ENCODE data around the gene NPAS3. TPM values are rescaled to one million over a fixed set of nuclear protein-coding genes. Genes with fewer than 3 reads are reported as not detected.
"Not testable (repeated sequence)": the region's sequence is repeated elsewhere in the genome, so short reads cannot be mapped to it uniquely, and the experiment has no call there.

Gene NPAS3
- total RNA-seq, 2 experiments from 2014 or later, result not detected

DNA sequence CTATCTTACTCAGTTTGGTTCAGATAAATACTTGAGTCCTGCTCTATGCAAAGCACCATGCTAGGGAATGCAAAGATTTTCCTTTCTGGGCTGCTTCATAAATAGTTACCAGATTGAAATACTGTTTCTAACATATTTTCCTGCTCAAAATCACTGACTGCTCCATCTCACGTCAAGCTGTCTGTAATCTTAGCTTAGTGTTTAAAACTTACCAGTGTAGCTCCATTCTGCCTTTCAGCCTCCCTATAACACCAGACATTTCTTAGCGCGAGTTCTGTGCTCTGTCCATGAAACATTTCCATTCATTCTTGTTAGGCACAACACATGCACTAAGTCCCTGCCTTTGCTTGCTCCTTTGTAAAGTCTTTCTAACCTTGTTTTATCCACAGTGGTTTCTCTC, 129.4 kb downstream of the NPAS3 start:
- ChIA-PET CTCF (no interaction called here), POLR2A (no interaction called here)
- H3K27me3 Mint-ChIP-seq (ENCODE audit: low read depth), result no peaks in the 10 kb centered on the region
- H3K36me3 Mint-ChIP-seq (ENCODE audit: low read depth), result no peaks in the 10 kb centered on the region
- no peak overlapping the region for H3K4me3 Mint-ChIP-seq
- ATAC-seq (no peak), DNase-seq (no peak)
- H3K27ac Mint-ChIP-seq, result no peak overlapping the region
- no peaks in the 10 kb centered on the region for H3K4me1 Mint-ChIP-seq (ENCODE audit: low read depth)
- no peaks in the 10 kb centered on the region for H3K9me3 Mint-ChIP-seq (ENCODE audit: insufficient read depth)

DNA sequence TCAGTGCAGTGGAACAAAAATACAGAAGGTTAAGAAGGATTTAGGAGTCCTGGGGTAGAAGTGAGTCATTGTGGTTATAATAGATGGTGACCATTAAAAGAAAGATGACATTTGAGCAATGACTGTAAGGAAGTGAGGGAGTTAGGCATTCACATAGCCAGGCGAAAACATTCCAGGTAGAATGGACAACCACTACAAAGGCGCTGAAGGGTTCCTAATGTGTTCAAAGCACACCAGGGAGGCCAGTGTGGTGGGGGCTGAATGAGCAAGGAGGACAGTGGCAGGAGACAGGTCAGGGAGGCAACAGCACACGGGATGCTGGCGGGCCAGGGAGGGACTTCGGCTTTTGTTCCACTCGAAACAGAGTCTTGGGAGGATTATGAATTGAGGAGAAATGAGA, 129.9 kb downstream of the NPAS3 start:
- ChIA-PET CTCF (no interaction called here), POLR2A (no interaction called here)
- ATAC-seq, result no peak
- H3K4me1 Mint-ChIP-seq (ENCODE audit: low read depth), result no peaks in the 10 kb centered on the region
- H3K4me3 Mint-ChIP-seq, result no peak overlapping the region
- no peaks in the 10 kb centered on the region for H3K36me3 Mint-ChIP-seq (ENCODE audit: low read depth)
- H3K27me3 Mint-ChIP-seq (ENCODE audit: low read depth), result no peaks in the 10 kb centered on the region
- no peaks in the 10 kb centered on the region for H3K9me3 Mint-ChIP-seq (ENCODE audit: insufficient read depth)
- H3K27ac Mint-ChIP-seq, result no peak overlapping the region
- no peak for DNase-seq

GRCh38 chr14:33070475-33070874, 131.8 kb downstream of the NPAS3 start:
- POLR2A ChIA-PET, result no interaction called here
- no peaks in the 10 kb centered on the region for H3K27me3 Mint-ChIP-seq (ENCODE audit: low read depth)
- H3K4me3 Mint-ChIP-seq, result no peak overlapping the region
- ATAC-seq (no peak), DNase-seq (no peak)
- no peak overlapping the region for H3K27ac Mint-ChIP-seq
- no peaks in the 10 kb centered on the region for H3K4me1 Mint-ChIP-seq (ENCODE audit: low read depth)
- no peaks in the 10 kb centered on the region for H3K9me3 Mint-ChIP-seq (ENCODE audit: insufficient read depth)
- H3K36me3 Mint-ChIP-seq (ENCODE audit: low read depth), result no peaks in the 10 kb centered on the region
- CTCF ChIA-PET, result no interaction called here

GRCh38 chr14:33073023-33073422, 134.3 kb downstream of the NPAS3 start:
- Mint-ChIP-seq H3K9me3 (ENCODE audit: insufficient read depth) (no peaks in the 10 kb centered on the region), H3K4me1 (ENCODE audit: low read depth) (no peaks in the 10 kb centered on the region), H3K27me3 (ENCODE audit: low read depth) (no peaks in the 10 kb centered on the region), H3K27ac (no peak overlapping the region), H3K36me3 (ENCODE audit: low read depth) (no peaks in the 10 kb centered on the region), H3K4me3 (no peak overlapping the region)
- CTCF ChIA-PET, result no interaction called here
- no peak for DNase-seq
- POLR2A ChIA-PET, result no interaction called here
- ATAC-seq, result no peak

- DNase-seq (no peak), ATAC-seq (no peak)
- no peaks in the 10 kb centered on the region for H3K4me1 Mint-ChIP-seq (ENCODE audit: low read depth)
- no peaks in the 10 kb centered on the region for H3K36me3 Mint-ChIP-seq (ENCODE audit: low read depth)
- H3K27me3 Mint-ChIP-seq (ENCODE audit: low read depth), result no peaks in the 10 kb centered on the region
- H3K27ac Mint-ChIP-seq, result no peak overlapping the region
- ChIA-PET POLR2A (no interaction called here), CTCF (no interaction called here)
- H3K9me3 Mint-ChIP-seq (ENCODE audit: insufficient read depth), result no peaks in the 10 kb centered on the region
- H3K4me3 Mint-ChIP-seq, result no peak overlapping the region
These were observed 142.6 kb downstream of the NPAS3 start for GRCh38 chr14:33081259-33081658.

DNA sequence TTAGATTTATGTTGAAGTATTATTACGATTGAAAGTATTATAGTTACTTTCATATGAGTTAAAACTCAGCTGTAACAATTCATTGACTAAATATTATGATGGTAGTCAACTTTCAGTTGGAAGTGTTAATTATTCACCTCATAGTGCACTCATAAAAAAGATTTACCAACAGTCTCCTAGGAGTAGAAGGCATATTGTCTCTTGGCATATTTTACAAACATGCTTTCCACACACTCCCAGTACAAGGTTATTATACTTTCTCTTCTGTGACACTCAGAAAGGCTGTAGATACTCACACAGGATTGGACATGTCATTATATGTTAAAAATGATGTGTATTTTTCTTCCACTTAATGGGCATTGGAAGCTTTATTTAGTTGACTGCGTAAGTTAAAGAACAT, 147.1 kb downstream of the NPAS3 start:
- DNase-seq, result no peak
- H3K36me3 Mint-ChIP-seq (ENCODE audit: low read depth), result no peaks in the 10 kb centered on the region
- POLR2A ChIA-PET, result no interaction called here
- H3K4me3 Mint-ChIP-seq, result no peak overlapping the region
- ATAC-seq, result no peak
- CTCF ChIA-PET, result no interaction called here
- H3K27ac Mint-ChIP-seq, result no peak overlapping the region
- no peaks in the 10 kb centered on the region for H3K4me1 Mint-ChIP-seq (ENCODE audit: low read depth)
- H3K27me3 Mint-ChIP-seq (ENCODE audit: low read depth), result no peaks in the 10 kb centered on the region
- H3K9me3 Mint-ChIP-seq (ENCODE audit: insufficient read depth), result no peaks in the 10 kb centered on the region

DNA sequence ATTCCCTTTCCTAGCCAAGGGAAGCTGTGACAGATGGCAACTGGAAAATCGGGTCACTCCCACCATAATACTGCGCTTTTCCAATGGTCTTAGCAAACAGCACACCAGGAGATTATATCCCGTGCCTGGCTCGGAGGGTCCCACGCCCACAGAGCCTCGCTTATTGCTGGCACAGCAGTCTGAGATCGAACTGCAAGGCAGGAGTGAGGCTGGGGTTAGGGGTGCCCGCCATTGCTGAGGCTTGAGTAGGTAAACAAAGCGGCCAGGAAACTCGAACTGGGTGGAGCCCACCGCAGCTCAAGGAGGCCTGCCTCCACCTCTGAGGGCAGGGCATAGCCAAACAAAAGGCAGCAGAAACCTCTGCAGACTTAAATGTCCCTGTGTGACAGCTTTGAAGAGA, 149.6 kb downstream of the NPAS3 start:
- ATAC-seq; H3K4me1 Mint-ChIP-seq (ENCODE audit: low read depth); H3K27me3 Mint-ChIP-seq (ENCODE audit: low read depth); POLR2A ChIA-PET; H3K36me3 Mint-ChIP-seq (ENCODE audit: low read depth); CTCF ChIA-PET; DNase-seq; H3K4me3 Mint-ChIP-seq; H3K27ac Mint-ChIP-seq; H3K9me3 Mint-ChIP-seq (ENCODE audit: insufficient read depth): not testable (repeated sequence)

GRCh38 chr14:33098016-33098415, 159.3 kb downstream of the NPAS3 start:
- no peaks in the 10 kb centered on the region for H3K4me1 Mint-ChIP-seq (ENCODE audit: low read depth)
- DNase-seq, result no peak
- CTCF ChIA-PET, result no interaction called here

DNA sequence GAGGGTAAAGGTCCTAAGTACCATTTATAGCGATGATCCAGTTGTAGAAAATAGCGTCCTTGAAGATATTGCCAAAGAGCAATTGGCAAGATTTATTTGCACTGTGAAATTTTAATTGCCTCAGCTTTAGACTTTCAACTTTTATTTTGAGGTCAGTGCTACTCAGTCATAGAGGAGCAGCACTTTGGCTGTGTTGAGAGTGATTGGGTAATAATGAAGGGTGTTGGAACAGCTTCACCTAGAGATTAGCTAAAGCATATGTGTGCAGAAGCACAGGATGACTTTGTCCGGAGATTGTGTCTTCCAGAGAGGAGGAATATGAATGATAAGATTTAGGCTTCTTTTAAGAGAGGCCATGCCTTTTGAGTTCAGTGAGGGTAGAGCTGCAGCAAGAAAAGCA, 164.8 kb downstream of the NPAS3 start:
- H3K27ac Mint-ChIP-seq, result no peak overlapping the region
- DNase-seq, result no peak
- no peaks in the 10 kb centered on the region for H3K9me3 Mint-ChIP-seq (ENCODE audit: insufficient read depth)
- no peak overlapping the region for H3K4me3 Mint-ChIP-seq
- no peaks in the 10 kb centered on the region for H3K27me3 Mint-ChIP-seq (ENCODE audit: low read depth)
- POLR2A ChIA-PET, result no interaction called here
- no peaks in the 10 kb centered on the region for H3K4me1 Mint-ChIP-seq (ENCODE audit: low read depth)
- CTCF ChIA-PET, result no interaction called here
- H3K36me3 Mint-ChIP-seq (ENCODE audit: low read depth), result no peaks in the 10 kb centered on the region
- no peak for ATAC-seq

More at GRCh38 chr14:33098016-33098415, 159.3 kb downstream of the NPAS3 start:
- no peaks in the 10 kb centered on the region for H3K9me3 Mint-ChIP-seq (ENCODE audit: insufficient read depth)
- ATAC-seq, result no peak
- H3K36me3 Mint-ChIP-seq (ENCODE audit: low read depth), result no peaks in the 10 kb centered on the region
- H3K27ac Mint-ChIP-seq, result no peak overlapping the region
- H3K27me3 Mint-ChIP-seq (ENCODE audit: low read depth), result no peaks in the 10 kb centered on the region
- POLR2A ChIA-PET, result no interaction called here
- H3K4me3 Mint-ChIP-seq, result no peak overlapping the region

DNA sequence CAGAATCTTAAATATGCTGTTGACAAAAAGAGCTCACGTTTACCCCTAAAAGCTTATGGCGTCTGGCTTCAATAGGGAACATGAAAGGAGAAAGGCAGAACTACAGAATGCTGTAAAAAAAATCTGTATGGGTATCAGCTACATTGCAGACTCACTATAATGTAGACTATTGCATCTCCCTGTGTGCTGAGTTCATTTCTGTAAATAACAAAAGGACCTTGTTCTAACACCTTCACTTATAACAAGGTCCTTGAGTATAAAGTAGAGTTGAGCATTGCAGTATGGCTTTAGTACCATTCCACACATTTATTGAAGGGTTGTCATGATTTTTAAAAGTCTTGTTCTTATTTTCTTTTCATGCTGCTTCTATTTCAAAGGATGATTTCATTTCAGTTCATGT, 165.3 kb downstream of the NPAS3 start:
- CTCF ChIA-PET, result no interaction called here
- Mint-ChIP-seq H3K27me3 (ENCODE audit: low read depth) (no peaks in the 10 kb centered on the region), H3K4me3 (no peak overlapping the region), H3K27ac (no peak overlapping the region), H3K4me1 (ENCODE audit: low read depth) (no peaks in the 10 kb centered on the region), H3K9me3 (ENCODE audit: insufficient read depth) (no peaks in the 10 kb centered on the region), H3K36me3 (ENCODE audit: low read depth) (no peaks in the 10 kb centered on the region)
- DNase-seq (no peak), ATAC-seq (no peak)
- POLR2A ChIA-PET, result no interaction called here

DNA sequence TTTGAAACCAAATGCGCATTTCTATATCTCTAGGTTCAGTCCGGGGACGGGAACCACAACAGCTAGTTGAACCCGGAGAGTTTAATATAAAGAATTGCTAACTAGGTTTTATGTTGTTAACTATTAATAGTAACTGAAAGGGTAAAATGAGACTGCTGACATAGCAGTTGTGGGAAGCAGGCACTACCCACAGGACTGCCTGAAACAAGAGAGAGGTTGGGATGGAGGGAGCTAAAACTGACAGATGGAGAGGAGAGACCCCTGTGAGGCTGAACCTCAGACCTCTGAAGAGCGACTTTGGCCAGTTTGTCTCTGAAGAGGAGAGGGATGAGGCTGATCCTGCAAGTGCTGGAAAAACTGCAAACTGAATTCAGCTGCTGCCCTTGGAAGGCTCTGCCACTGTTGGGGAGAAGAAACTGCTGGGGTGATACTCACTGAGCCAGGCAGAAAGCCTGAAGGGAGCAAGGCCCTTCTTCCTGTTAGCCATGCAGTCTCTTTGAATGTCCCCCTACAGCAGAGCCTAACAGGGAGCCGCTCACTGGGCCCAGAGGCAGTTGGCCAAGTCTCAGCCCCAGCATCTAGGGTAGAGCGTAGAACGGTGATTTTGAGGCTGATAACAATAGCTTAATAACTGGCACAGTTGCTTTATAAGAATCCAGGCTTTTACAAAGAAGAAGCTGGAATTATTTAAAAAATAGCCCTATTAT, 172.2 kb downstream of the NPAS3 start:
- Mint-ChIP-seq H3K27me3 (ENCODE audit: low read depth) (no peaks in the 10 kb centered on the region), H3K27ac (no peak overlapping the region), H3K9me3 (ENCODE audit: insufficient read depth) (peaks cover 3% of the 10 kb centered on the region), H3K36me3 (ENCODE audit: low read depth) (no peaks in the 10 kb centered on the region), H3K4me1 (ENCODE audit: low read depth) (no peaks in the 10 kb centered on the region), H3K4me3 (no peak overlapping the region)
- ATAC-seq (no peak), DNase-seq (no peak)
- ChIA-PET CTCF (no interaction called here), POLR2A (no interaction called here)

DNA sequence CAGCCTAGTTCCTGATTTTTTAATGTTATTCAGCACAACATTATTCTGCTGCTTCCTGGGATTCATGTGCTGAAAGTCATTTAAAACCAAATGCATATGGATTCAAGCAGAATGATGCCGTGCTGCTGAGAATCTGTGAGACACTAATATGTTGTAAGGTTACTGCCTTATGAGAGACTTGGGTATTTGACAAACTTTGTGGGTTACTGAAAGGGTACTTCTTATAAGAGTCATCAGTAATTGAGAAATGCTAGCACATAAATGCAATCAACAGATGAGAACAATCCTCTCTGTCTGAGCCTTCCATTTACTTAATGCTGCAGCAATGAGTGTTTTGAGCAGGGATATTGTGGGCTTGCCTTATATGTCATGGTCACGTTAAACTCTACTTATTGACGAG, 175.7 kb downstream of the NPAS3 start:
- CTCF ChIA-PET, result no interaction called here
- Mint-ChIP-seq H3K27me3 (ENCODE audit: low read depth) (no peaks in the 10 kb centered on the region), H3K27ac (no peak overlapping the region), H3K36me3 (ENCODE audit: low read depth) (no peaks in the 10 kb centered on the region), H3K9me3 (ENCODE audit: insufficient read depth) (peaks cover 3% of the 10 kb centered on the region), H3K4me1 (ENCODE audit: low read depth) (no peaks in the 10 kb centered on the region), H3K4me3 (no peak overlapping the region)
- no peak for DNase-seq
- ATAC-seq, result no peak
- POLR2A ChIA-PET, result no interaction called here

- H3K9me3 Mint-ChIP-seq (ENCODE audit: insufficient read depth), result peaks cover 3% of the 10 kb centered on the region
- ChIA-PET POLR2A (no interaction called here), CTCF (no interaction called here)
- no peak overlapping the region for H3K4me3 Mint-ChIP-seq
- no peak for ATAC-seq
- no peaks in the 10 kb centered on the region for H3K27me3 Mint-ChIP-seq (ENCODE audit: low read depth)
- DNase-seq, result no peak
- H3K36me3 Mint-ChIP-seq (ENCODE audit: low read depth), result no peaks in the 10 kb centered on the region
- no peaks in the 10 kb centered on the region for H3K4me1 Mint-ChIP-seq (ENCODE audit: low read depth)
- no peak overlapping the region for H3K27ac Mint-ChIP-seq
These were observed 180.0 kb downstream of the NPAS3 start for GRCh38 chr14:33118668-33119067.

Measured in activated CD8-positive, alpha-beta T cell treated with anti-CD3 and anti-CD28 coated beads, Interleukin-2, amount 10 ng/mL, durations not matched to agents 7 days and 5 days (primary cell).